Stomach (tissue), 19 donors: ENCODE measurements around the gene TTC27. TPM values are rescaled to one million over a fixed set of nuclear protein-coding genes. Genes with fewer than 3 reads are reported as not detected.

Experiments used
- DNase-seq, 2 donors: peaks; one replicate each; pipeline versions ENCODE4 v3.0.0 to v3.0.0-alpha.2; 2013 to 2019
- H3K27ac ChIP-seq, 5 donors: fragments of 200-600 bp in 4 of 5; sonication (generic) in 4 of 5; one replicate each; pipeline ENCODE4 v1.5.1; 2013 to 2019; ENCODE audit warnings: mild to moderate bottlenecking in 1 of 5, moderate library complexity in 1 of 5
- H3K27me3 ChIP-seq, 3 donors: fragments of 200-600 bp; sonication (generic); one replicate each; pipeline ENCODE4 v1.5.1; 2017 to 2019; ENCODE audit warnings: mixed run types in 1 of 3
- H3K36me3 ChIP-seq, 4 donors: fragments of 200-600 bp; sonication (generic); 1 replicate in 3 of 4; 2 replicates in 1 of 4; pipeline ENCODE4 v1.5.1; 2016 to 2019
- H3K4me1 ChIP-seq, 4 donors: fragments of 200-600 bp; sonication (generic); one replicate each; pipeline ENCODE4 v1.5.1; 2016 to 2019
- H3K4me3 ChIP-seq, 4 donors: fragments of 200-600 bp; sonication (generic) in 3 of 4; one replicate each; pipeline ENCODE4 v1.5.1; 2016 to 2019; ENCODE audit warnings: mild to moderate bottlenecking in 1 of 4
- H3K9me3 ChIP-seq, 4 donors: fragments of 200-600 bp; sonication (generic); one replicate each; pipeline ENCODE4 v1.5.1; 2016 to 2019
- CTCF ChIP-seq, 7 experiments: fragments of 450-650 bp in 4 of 7; fragments of 200-600 bp in 3 of 7; sonication (generic) in 3 of 7; IDR thresholded peaks; one replicate each; pipeline ENCODE4 v1.5.1; 2016 to 2019; ENCODE audit warnings: antibody characterized with exemption in 7 of 7, control low read depth in 2 of 7, mild to moderate bottlenecking in 1 of 7
- EP300 ChIP-seq: sonication (generic); formaldehyde crosslinking; IDR thresholded peaks from one replicate; pipeline ENCODE4 v1.6.1; 2017; ENCODE audit warnings: antibody characterized with exemption
- POLR2A ChIP-seq, 4 donors: fragments of 450-650 bp; IDR thresholded peaks; one replicate each; pipeline ENCODE4 v1.6.1; 2016; ENCODE audit warnings: antibody characterized with exemption in 4 of 4, control low read depth in 2 of 4, mild to moderate bottlenecking in 1 of 4, moderate library complexity in 1 of 4
- POLR2AphosphoS5 ChIP-seq, 3 donors: sonication (generic); formaldehyde crosslinking; IDR thresholded peaks; one replicate each; pipeline ENCODE4 v1.6.1; 2016; ENCODE audit warnings: antibody characterized with exemption in 3 of 3
- WGBS, 5 donors: extraction: QIAGEN DNeasy Blood & Tissue Kit in 3 of 5; methylation state at CpG; one replicate each; pipeline versions ENCODE4 v1.1.5 to v1.1.7; 2013 to 2018; 5-methylcytosine and 5-hydroxymethylcytosine counted together
- intact Hi-C: fragments of 100-400 bp; cut with DNase I; formaldehyde crosslinking; loops from one replicate; pipeline ENCODE4 v1.15.1; 2023; ENCODE audit warnings: low total_unique reads
- long read RNA-seq, 10 donors: transcript quantifications; one replicate each; lab custom pipeline, GENCODE V29; 2026
- polyA plus RNA-seq, 3 donors: library from polyadenylated mRNA; stranded (reverse); fragments of 200-250 nt; gene quantifications; one replicate each; pipeline ENCODE4 v1.2.3, GENCODE V29; 2013
- total RNA-seq, 5 donors: library from RNA; depleted of rRNA; stranded (reverse); fragments of >200 nt; gene quantifications; one replicate each; pipeline versions ENCODE4 v1.1.0 to v1.2.3, GENCODE V29; 2014 to 2016
- donor health status: healthy with polysubstance abuse.
- donor health status: Bipolar disorder and iron deficiency.
- donor health status: healthy.

TTC27 gene
- total RNA-seq: 10 to 100 TPM in 1 of 5 donors, 1 to 10 TPM in 4; 3.8 to 22.2 (median 5.8) TPM
- polyA plus RNA-seq: 1 to 10 TPM; 5.8 to 7.9 (median 6.7) TPM
- long read RNA-seq, donor 1, partial matches to known transcripts: 0 of 1 reads
- long read RNA-seq, donor 1, other reads (novel, unspliced or antisense): 0 of 1 reads
- long read RNA-seq, donor 2, partial matches to known transcripts: 0 of 2 reads
- long read RNA-seq, donor 2, other reads (novel, unspliced or antisense): 0 of 2 reads
- long read RNA-seq, donor 3: 0 reads
- long read RNA-seq, donor 4: 0 reads
- long read RNA-seq, donor 5, partial matches to known transcripts: 0 of 2 reads
- long read RNA-seq, donor 5, other reads (novel, unspliced or antisense): 0 of 2 reads
- long read RNA-seq, donor 6: 0 reads
- long read RNA-seq, donor 7, partial matches to known transcripts: 0 of 3 reads
- long read RNA-seq, donor 7, other reads (novel, unspliced or antisense): 0 of 3 reads
- long read RNA-seq, donor 8, partial matches to known transcripts: 0 of 2 reads
- long read RNA-seq, donor 8, other reads (novel, unspliced or antisense): 0 of 2 reads
- long read RNA-seq, donor 9, partial matches to known transcripts: 0 of 1 reads
- long read RNA-seq, donor 9, other reads (novel, unspliced or antisense): 0 of 1 reads
- long read RNA-seq, donor 10: 0 reads

GRCh38 chr2:32627814-32628579 lies at the start of gene TTC27:
TTC27 (plus strand) TSS chr2:32628050; CDS start chr2:32628293, 243 bp downstream.
- H3K4me1 ChIP-seq: peaks cover 5 to 39% (median 29%) of the 10 kb centered on the region in 4 donors
- 0 to 1% (median 1%) methylated on average over 38 to 39 of the region's 39 CpGs for WGBS, 5 donors

GRCh38 chr2:32591669-32592463 lies 36.0 kb upstream of the TTC27 start:
- DNase-seq: peak in 1 of 2 donors; percentile 16
- intact Hi-C loops: no loop called here
- 63 to 79% (median 70%) methylated on average over 3 of the region's 3 CpGs for WGBS, 5 donors
- no peak for TF ChIP-seq EP300
- no peak for TF ChIP-seq POLR2A (IDR thresholded peaks at IDR 0.05)
- TF ChIP-seq POLR2AphosphoS5 (IDR thresholded peaks at IDR 0.05): no peak
- TF ChIP-seq CTCF (IDR thresholded peaks at IDR 0.05): no peak
- Histone ChIP-seq H3K9me3 (no peaks in the 10 kb centered on the region), H3K27ac (no peak overlapping the region), H3K4me1 (no peaks in the 10 kb centered on the region), H3K4me3 (no peak overlapping the region), H3K36me3 (peaks cover 0 to 23% (median 19%) of the 10 kb centered on the region in 4 donors), H3K27me3 (no peaks in the 10 kb centered on the region)

More at GRCh38 chr2:32627814-32628579, at the start of gene TTC27:
- H3K4me3 ChIP-seq: peak within 1 kb of the TSS; percentile 69 to 80 (median 73)
- TF ChIP-seq POLR2A (IDR thresholded peaks at IDR 0.05) (no peak), CTCF (IDR thresholded peaks at IDR 0.05) (peak in 1 of 7 experiments; percentile 15), EP300 (no peak), POLR2AphosphoS5 (IDR thresholded peaks at IDR 0.05) (peak; percentile 63 to 88 (median 71))
- H3K9me3 ChIP-seq: no peaks in the 10 kb centered on the region
- H3K27ac ChIP-seq: peak within 1 kb of the TSS; percentile 48 to 83 (median 76)
- DNase-seq: peak; percentile 96 to 98
- intact Hi-C loops: no loop called here
- peaks cover 13 to 36% (median 25%) of the 10 kb centered on the region in 4 donors for H3K36me3 ChIP-seq
- H3K27me3 ChIP-seq: no peaks in the 10 kb centered on the region

GRCh38 chr2:32594573-32594972 lies 33.3 kb upstream of the TTC27 start:
- H3K27me3 ChIP-seq: no peaks in the 10 kb centered on the region
- no peaks in the 10 kb centered on the region for H3K4me1 ChIP-seq
- DNase-seq: no peak
- H3K36me3 ChIP-seq: peaks cover 5 to 42% (median 40%) of the 10 kb centered on the region in 4 donors
- intact Hi-C loops: no loop called here
- no peaks in the 10 kb centered on the region for H3K9me3 ChIP-seq
- H3K27ac ChIP-seq: no peak overlapping the region
- TF ChIP-seq EP300 (no peak), POLR2A (IDR thresholded peaks at IDR 0.05) (no peak), CTCF (IDR thresholded peaks at IDR 0.05) (no peak), POLR2AphosphoS5 (IDR thresholded peaks at IDR 0.05) (no peak)
- H3K4me3 ChIP-seq: no peak overlapping the region
- WGBS, 5 donors: 87 to 94% (median 91%) methylated on average over 3 of the region's 3 CpGs
